Sigmoid colon (tissue), 7 donors: ENCODE measurements around the gene SGPP2. TPM values are rescaled to one million over a fixed set of nuclear protein-coding genes. Genes with fewer than 3 reads are reported as not detected.

Source experiments
- DNase-seq: peaks from one replicate; pipeline ENCODE4 v3.0.0-alpha.2; 2019
- H3K27ac ChIP-seq, 4 donors: fragments of 200-600 bp; sonication (generic); one replicate each; pipeline ENCODE4 v1.5.1; 2016 to 2019; ENCODE audit warnings: mild to moderate bottlenecking in 1 of 4
- H3K27me3 ChIP-seq, 3 donors: fragments of 200-600 bp; sonication (generic); one replicate each; pipeline ENCODE4 v1.5.1; 2019; ENCODE audit warnings: mild to moderate bottlenecking in 1 of 3
- H3K36me3 ChIP-seq, 4 donors: fragments of 200-600 bp; sonication (generic); one replicate each; pipeline ENCODE4 v1.5.1; 2016 to 2019
- H3K4me1 ChIP-seq, 4 donors: fragments of 200-600 bp; sonication (generic); one replicate each; pipeline ENCODE4 v1.5.1; 2017 to 2019
- H3K4me3 ChIP-seq, 4 donors: fragments of 200-600 bp; sonication (generic); one replicate each; pipeline ENCODE4 v1.5.1; 2017 to 2019; ENCODE audit warnings: mild to moderate bottlenecking in 2 of 4, moderate library complexity in 1 of 4
- H3K9me3 ChIP-seq, 4 donors: fragments of 200-600 bp in 3 of 4; sonication (generic) in 3 of 4; one replicate each; pipeline versions ENCODE4 v1.5.1 to v1.6.1; 2013 to 2019
- CTCF ChIP-seq, 4 experiments: fragments of 450-650 bp in 3 of 4; fragments of 200-600 bp in 1 of 4; IDR thresholded peaks; one replicate each; pipeline ENCODE4 v1.5.1; 2016 to 2019; ENCODE audit warnings: antibody characterized with exemption in 4 of 4, mild to moderate bottlenecking in 3 of 4, moderate library complexity in 2 of 4
- EP300 ChIP-seq, 4 donors: sonication (generic); formaldehyde crosslinking; IDR thresholded peaks; one replicate each; pipeline ENCODE4 v1.6.1; 2017; ENCODE audit warnings: antibody characterized with exemption in 4 of 4
- POLR2A ChIP-seq, 2 donors: fragments of 450-650 bp; IDR thresholded peaks; one replicate each; pipeline ENCODE4 v1.6.1; 2016; ENCODE audit warnings: antibody characterized with exemption in 2 of 2, mild to moderate bottlenecking in 2 of 2, moderate library complexity in 2 of 2
- POLR2AphosphoS5 ChIP-seq, 4 donors: sonication (generic); formaldehyde crosslinking; IDR thresholded peaks; one replicate each; pipeline ENCODE4 v1.6.1; 2017; ENCODE audit warnings: antibody characterized with exemption in 4 of 4
- WGBS, 2 donors: extraction: QIAGEN DNeasy Blood & Tissue Kit; methylation state at CpG; one replicate each; pipeline ENCODE4 v1.1.7; 2013; 5-methylcytosine and 5-hydroxymethylcytosine counted together
- intact Hi-C: fragments of 100-400 bp; cut with DNase I; formaldehyde crosslinking; loops from one replicate; pipeline ENCODE4 v1.15.1; 2023
- polyA plus RNA-seq, 3 donors: library from polyadenylated mRNA; stranded (reverse); fragments of 200-250 nt; gene quantifications; one replicate each; pipeline ENCODE4 v1.2.3, GENCODE V29; 2013
- total RNA-seq, 4 donors: library from RNA; depleted of rRNA; stranded (reverse); fragments of >200 nt; gene quantifications; one replicate each; pipeline ENCODE4 v1.1.0, GENCODE V29; 2016
- donor health status: healthy with polysubstance abuse.
- donor health status: Bipolar disorder and iron deficiency.
- donor health status: healthy.

SGPP2 gene
- total and polyA plus RNA-seq, 7 donors, result 0.49 to 25.1 (median 1.1) TPM

GRCh38 chr2:222495388-222495787, 71.0 kb downstream of the SGPP2 start:
- WGBS, 2 donors, result 79 to 87% methylated on average over 1 of the region's 1 CpG
- Histone ChIP-seq H3K4me3 (no peak overlapping the region), H3K27me3 (no peaks in the 10 kb centered on the region), H3K27ac (no peak overlapping the region), H3K9me3 (no peaks in the 10 kb centered on the region), H3K4me1 (no peaks in the 10 kb centered on the region), H3K36me3 (no peaks in the 10 kb centered on the region)
- intact Hi-C loops, result no loop called here
- no peak for TF ChIP-seq EP300 (IDR thresholded peaks at IDR 0.05)
- TF ChIP-seq CTCF (IDR thresholded peaks at IDR 0.05), result no peak
- TF ChIP-seq POLR2A (IDR thresholded peaks at IDR 0.05), result no peak
- TF ChIP-seq POLR2AphosphoS5 (IDR thresholded peaks at IDR 0.05), result no peak
- no peak for DNase-seq

GRCh38 chr2:222499226-222499625, 74.9 kb downstream of the SGPP2 start:
- Histone ChIP-seq H3K27me3 (no peaks in the 10 kb centered on the region), H3K36me3 (no peaks in the 10 kb centered on the region), H3K4me1 (no peaks in the 10 kb centered on the region), H3K4me3 (no peak overlapping the region), H3K27ac (no peak overlapping the region), H3K9me3 (no peaks in the 10 kb centered on the region)
- TF ChIP-seq EP300 (IDR thresholded peaks at IDR 0.05) (no peak), POLR2A (IDR thresholded peaks at IDR 0.05) (no peak), CTCF (IDR thresholded peaks at IDR 0.05) (no peak), POLR2AphosphoS5 (IDR thresholded peaks at IDR 0.05) (no peak)
- no peak for DNase-seq
- intact Hi-C loops, result no loop called here
- 87 to 94% methylated on average over 3 of the region's 3 CpGs for WGBS, 2 donors

- H3K27ac ChIP-seq, result no peak overlapping the region
- TF ChIP-seq CTCF (IDR thresholded peaks at IDR 0.05), result no peak
- TF ChIP-seq EP300 (IDR thresholded peaks at IDR 0.05), result no peak
- no peak for TF ChIP-seq POLR2A (IDR thresholded peaks at IDR 0.05)
- TF ChIP-seq POLR2AphosphoS5 (IDR thresholded peaks at IDR 0.05), result no peak
- no peak for DNase-seq
- H3K4me3 ChIP-seq, result no peak overlapping the region
- H3K9me3 ChIP-seq, result no peaks in the 10 kb centered on the region
- 85 to 97% methylated on average over 8 of the region's 8 CpGs for WGBS, 2 donors
- no peaks in the 10 kb centered on the region for H3K4me1 ChIP-seq
- H3K27me3 ChIP-seq, result no peaks in the 10 kb centered on the region
- no peaks in the 10 kb centered on the region for H3K36me3 ChIP-seq
- intact Hi-C loops, result no loop called here
These were observed 79.8 kb downstream of the SGPP2 start for GRCh38 chr2:222504191-222504590.

- no peaks in the 10 kb centered on the region for H3K4me1 ChIP-seq
These were observed 80.4 kb downstream of the SGPP2 start for GRCh38 chr2:222504719-222505118.

More at GRCh38 chr2:222504719-222505118, 80.4 kb downstream of the SGPP2 start:
- WGBS, 2 donors, result 71 to 84% methylated on average over 2 of the region's 2 CpGs
- no peaks in the 10 kb centered on the region for H3K27me3 ChIP-seq
- H3K27ac ChIP-seq, result no peak overlapping the region
- no peaks in the 10 kb centered on the region for H3K36me3 ChIP-seq
- no peaks in the 10 kb centered on the region for H3K9me3 ChIP-seq
- intact Hi-C loops, result no loop called here
- DNase-seq, result no peak
- no peak for TF ChIP-seq EP300 (IDR thresholded peaks at IDR 0.05)
- no peak for TF ChIP-seq CTCF (IDR thresholded peaks at IDR 0.05)
- no peak for TF ChIP-seq POLR2AphosphoS5 (IDR thresholded peaks at IDR 0.05)
- TF ChIP-seq POLR2A (IDR thresholded peaks at IDR 0.05), result no peak
- H3K4me3 ChIP-seq, result no peak overlapping the region
